Fibroblast of villous mesenchyme (primary cell): Measurements from ENCODE around the gene CLEC4A. TPM values are rescaled to one million over a fixed set of nuclear protein-coding genes. Genes with fewer than 3 reads are reported as not detected.

Experiments used
- DNase-seq: peaks from one replicate; pipeline ENCODE4 v3.0.0-alpha.2; 2010; ENCODE audit warnings: low read depth
- H3K4me3 ChIP-seq: 2 replicates; pipeline ENCODE4 v1.5.1; 2011; ENCODE audit warnings: low read depth, mild to moderate bottlenecking, low read length
- total RNA-seq: library from RNA; depleted of rRNA; stranded (reverse); fragments of >200 nt; gene quantifications from 2 replicates; pipeline ENCODE4 v1.2.3, GENCODE V29; 2012
- TF ChIP-seq, protein P1 (sequence below): IDR thresholded peaks from 2 replicates; pipeline ENCODE4 v1.5.1; 2012; ENCODE audit warnings: low read depth, mild to moderate bottlenecking, low read length; ENCODE audit not compliant: insufficient read depth

The CLEC4A gene
- total RNA-seq, 1 donor = under 0.01 TPM

DNA sequence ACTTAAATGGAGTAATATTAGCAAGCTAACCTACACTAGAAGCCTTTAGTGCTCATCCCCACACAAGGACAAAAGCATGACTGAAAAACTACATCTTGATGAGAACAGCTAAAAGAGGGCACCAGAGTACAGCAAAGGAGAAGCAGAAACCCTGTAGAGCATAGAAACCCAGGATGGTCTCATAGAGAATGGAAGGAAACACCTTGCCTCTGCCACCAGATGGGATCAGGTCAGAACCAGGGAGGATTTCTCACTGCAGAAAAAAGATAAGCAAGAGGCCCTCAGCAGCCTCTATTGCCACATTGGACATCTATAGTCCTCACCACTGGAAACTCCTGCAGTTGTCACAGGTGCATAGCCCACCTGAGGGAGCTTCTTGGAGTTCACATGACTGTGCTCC lies 19.8 kb downstream of the CLEC4A start:
- TF ChIP-seq, protein P1, sequence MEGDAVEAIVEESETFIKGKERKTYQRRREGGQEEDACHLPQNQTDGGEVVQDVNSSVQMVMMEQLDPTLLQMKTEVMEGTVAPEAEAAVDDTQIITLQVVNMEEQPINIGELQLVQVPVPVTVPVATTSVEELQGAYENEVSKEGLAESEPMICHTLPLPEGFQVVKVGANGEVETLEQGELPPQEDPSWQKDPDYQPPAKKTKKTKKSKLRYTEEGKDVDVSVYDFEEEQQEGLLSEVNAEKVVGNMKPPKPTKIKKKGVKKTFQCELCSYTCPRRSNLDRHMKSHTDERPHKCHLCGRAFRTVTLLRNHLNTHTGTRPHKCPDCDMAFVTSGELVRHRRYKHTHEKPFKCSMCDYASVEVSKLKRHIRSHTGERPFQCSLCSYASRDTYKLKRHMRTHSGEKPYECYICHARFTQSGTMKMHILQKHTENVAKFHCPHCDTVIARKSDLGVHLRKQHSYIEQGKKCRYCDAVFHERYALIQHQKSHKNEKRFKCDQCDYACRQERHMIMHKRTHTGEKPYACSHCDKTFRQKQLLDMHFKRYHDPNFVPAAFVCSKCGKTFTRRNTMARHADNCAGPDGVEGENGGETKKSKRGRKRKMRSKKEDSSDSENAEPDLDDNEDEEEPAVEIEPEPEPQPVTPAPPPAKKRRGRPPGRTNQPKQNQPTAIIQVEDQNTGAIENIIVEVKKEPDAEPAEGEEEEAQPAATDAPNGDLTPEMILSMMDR = no peak
- no peak for DNase-seq
- H3K4me3 ChIP-seq = no peak overlapping the region

DNA sequence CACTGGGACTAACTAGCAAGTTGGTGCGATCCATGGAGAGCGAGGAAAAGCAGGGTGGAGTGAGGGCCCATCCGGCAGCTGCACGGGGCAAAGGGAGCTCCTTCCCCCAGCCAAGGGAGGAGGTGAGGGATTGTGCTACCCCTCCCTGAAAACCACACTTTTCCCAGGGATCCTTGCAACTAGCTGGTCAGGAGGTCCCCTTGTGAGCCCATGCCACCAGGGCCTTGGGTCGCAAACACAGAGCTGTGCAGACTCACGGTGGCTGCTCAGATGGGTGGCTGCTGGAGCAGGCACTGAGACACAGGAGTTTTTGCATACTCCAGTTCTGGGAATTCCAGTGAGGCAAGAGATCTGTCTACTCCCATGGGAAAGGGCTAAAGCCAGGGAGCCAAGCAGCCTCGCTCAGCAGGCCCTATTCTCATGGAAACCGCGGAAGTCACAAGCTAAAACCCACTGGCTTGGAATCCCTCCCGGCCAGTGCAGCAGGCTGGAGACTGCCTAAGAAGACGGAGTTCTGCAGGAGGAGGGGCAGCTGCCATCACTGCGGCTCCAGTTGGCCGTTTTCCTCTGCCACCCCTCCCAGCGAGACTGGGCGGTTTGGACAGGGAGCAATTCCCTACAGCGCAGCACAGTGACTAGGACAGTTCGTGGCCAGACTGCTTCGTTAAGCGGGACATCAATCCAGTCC lies 22.5 kb downstream of the CLEC4A start:
- TF ChIP-seq, protein P1 = no peak
- DNase-seq = peak; percentile 87
- peak overlapping the region; percentile 39 for H3K4me3 ChIP-seq

DNA sequence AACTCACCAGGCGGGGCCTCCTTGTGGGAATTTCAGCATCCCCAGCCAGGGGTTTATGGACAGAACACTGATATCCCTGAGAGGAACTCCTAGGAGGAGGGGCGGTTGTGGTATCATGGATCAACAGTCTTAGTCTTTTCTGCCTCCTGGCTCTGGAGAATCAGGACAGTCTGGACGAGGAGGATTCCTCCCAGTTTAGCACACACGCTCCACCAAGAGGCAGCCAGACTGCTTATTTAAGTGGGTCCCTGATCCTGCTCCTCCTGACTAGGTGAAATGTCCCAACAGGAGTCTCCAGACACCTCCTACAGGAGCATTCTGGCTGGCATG lies 23.0 kb downstream of the CLEC4A start:
- peak overlapping the region; percentile 39 for H3K4me3 ChIP-seq
- DNase-seq = no peak
- TF ChIP-seq, protein P1 = no peak

DNA sequence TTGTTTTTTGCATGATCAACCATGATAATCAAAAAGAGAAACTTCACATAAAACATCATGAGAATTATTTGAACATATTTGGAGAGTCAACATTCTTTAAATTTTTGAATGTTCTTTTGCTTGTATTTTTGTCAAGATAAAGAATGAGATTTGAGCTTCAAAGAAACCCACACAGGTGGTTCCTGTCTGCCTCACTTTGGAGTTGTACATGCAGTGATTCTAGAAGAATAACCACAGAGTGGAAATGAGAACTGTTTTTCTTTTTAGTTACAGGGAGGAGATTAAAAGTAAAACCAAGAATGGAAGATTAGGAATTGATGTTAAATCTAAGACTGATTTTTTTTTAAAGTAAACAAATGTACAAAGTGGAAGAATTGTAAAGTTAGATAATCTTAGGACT lies 31.1 kb downstream of the CLEC4A start:
- TF ChIP-seq, protein P1 = no peak
- DNase-seq = peak; percentile 15
- no peak overlapping the region for H3K4me3 ChIP-seq

DNA sequence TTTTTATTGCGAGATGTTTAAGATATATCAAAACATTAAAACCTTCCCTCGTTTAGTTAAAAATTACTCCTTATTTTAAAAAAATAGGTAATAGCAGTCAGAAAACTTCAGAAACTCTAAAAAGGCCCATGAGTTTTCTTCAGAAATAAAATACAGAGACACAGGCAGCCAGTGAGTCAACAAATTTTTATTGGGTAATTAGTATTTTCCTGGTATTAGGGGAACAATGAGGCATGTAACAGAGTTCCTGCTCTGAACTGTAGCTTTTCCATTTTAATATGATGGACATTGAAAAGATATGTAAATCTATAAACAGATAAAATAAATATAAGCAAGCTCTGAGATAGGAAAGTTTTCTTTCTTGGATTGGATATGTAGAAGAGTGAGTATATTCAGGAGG lies 33.0 kb downstream of the CLEC4A start:
- DNase-seq = no peak
- H3K4me3 ChIP-seq = no peak overlapping the region
- TF ChIP-seq, protein P1 = no peak

DNA sequence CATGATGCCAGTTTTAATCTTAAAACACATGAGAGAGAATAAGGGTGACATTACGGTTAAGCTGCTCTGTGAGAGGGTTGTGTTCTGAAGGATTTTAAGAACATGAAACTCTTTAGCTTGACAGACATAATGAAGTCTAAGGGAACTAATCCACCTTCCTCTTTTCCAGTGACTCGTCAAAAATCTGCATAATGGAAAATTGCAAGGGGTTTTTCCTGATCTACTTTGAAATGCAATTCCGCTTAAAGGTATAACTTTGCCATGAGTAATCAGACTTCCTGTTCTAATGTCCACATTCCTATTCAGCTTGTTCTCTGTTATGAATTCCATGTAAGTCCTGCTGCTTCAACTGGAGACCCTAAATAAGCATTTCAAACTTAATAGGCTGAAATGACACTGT lies 33.4 kb downstream of the CLEC4A start, which contains the start of gene ZNF705A:
TSS of gene ZNF705A (plus strand) at position 171 of the 400 bp plus-strand sequence. CDS start 15,611 bp downstream, outside the sequence.
- peak; percentile 57 for DNase-seq
- TF ChIP-seq, protein P1 = no peak
- no peak within 1 kb of the TSS for H3K4me3 ChIP-seq
